GM12801 (cell line): ENCODE measurements around the gene CD44.

Source experiments
- TF ChIP-seq, protein P1 (sequence below): IDR thresholded peaks from one replicate; pipeline ENCODE4 v1.5.1; 2011; ENCODE audit warnings: control low read depth; ENCODE audit not compliant: insufficient read length; ENCODE audit errors: extremely low read depth

The CD44 gene

DNA sequence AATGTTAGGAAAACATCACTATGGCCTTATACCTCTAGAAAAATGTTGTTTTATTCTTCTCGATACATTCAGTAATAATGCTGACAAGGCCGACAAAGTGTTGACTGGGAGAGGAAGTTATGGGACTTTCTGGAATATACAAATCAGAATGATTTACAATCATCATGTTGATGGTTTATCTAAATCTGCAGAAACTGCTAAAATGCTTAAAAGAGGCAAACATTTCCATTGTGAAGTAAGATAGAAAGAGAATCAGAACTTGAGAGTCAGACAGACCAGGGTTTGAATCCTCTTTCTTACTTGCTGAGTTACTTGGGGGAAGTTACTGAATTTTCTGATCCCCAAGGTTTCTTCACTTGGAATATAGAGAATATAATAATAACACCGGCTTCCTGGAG, 89.4 kb downstream of the CD44 start:
- TF ChIP-seq, protein P1, sequence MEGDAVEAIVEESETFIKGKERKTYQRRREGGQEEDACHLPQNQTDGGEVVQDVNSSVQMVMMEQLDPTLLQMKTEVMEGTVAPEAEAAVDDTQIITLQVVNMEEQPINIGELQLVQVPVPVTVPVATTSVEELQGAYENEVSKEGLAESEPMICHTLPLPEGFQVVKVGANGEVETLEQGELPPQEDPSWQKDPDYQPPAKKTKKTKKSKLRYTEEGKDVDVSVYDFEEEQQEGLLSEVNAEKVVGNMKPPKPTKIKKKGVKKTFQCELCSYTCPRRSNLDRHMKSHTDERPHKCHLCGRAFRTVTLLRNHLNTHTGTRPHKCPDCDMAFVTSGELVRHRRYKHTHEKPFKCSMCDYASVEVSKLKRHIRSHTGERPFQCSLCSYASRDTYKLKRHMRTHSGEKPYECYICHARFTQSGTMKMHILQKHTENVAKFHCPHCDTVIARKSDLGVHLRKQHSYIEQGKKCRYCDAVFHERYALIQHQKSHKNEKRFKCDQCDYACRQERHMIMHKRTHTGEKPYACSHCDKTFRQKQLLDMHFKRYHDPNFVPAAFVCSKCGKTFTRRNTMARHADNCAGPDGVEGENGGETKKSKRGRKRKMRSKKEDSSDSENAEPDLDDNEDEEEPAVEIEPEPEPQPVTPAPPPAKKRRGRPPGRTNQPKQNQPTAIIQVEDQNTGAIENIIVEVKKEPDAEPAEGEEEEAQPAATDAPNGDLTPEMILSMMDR = no peak

DNA sequence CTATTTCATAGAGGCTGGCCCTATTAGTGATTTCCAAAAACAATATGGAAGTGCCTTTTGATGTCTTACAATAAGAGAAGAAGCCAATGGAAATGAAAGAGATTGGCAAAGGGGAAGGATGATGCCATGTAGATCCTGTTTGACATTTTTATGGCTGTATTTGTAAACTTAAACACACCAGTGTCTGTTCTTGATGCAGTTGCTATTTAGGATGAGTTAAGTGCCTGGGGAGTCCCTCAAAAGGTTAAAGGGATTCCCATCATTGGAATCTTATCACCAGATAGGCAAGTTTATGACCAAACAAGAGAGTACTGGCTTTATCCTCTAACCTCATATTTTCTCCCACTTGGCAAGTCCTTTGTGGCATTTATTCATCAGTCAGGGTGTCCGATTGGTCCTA, 91.4 kb downstream of the CD44 start:
- TF ChIP-seq, protein P1 = no peak

DNA sequence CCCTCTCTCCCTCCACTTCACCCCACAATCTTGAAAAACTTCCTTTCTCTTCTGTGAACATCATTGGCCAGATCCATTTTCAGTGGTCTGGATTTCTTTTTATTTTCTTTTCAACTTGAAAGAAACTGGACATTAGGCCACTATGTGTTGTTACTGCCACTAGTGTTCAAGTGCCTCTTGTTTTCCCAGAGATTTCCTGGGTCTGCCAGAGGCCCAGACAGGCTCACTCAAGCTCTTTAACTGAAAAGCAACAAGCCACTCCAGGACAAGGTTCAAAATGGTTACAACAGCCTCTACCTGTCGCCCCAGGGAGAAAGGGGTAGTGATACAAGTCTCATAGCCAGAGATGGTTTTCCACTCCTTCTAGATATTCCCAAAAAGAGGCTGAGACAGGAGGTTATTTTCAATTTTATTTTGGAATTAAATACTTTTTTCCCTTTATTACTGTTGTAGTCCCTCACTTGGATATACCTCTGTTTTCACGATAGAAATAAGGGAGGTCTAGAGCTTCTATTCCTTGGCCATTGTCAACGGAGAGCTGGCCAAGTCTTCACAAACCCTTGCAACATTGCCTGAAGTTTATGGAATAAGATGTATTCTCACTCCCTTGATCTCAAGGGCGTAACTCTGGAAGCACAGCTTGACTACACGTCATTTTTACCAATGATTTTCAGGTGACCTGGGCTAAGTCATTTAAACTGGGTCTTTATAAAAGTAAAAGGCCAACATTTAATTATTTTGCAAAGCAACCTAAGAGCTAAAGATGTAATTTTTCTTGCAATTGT, 92.3 kb downstream of the CD44 start:
- TF ChIP-seq, protein P1 = no peak

DNA sequence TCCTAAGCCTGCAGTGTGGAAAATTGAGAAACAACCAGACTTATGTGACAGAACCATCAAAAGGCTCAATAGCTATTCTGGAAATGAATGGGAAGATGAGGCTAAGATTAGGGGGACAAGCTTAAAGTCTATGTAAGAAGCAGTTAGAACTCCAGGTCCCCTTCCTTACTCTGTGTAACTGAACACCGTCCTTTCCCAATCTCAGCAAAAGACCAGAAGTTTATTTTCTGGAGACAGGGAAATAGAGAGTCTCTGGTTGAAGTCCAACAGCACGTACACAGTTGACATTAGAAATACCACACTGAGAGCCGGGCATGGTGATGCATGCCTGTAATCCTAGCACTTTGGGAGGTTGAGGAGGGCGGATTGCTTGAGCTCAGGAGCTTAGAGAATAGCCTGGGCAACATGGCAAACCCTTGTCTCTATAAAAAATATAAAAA, 93.9 kb downstream of the CD44 start:
- TF ChIP-seq, protein P1 = no peak

DNA sequence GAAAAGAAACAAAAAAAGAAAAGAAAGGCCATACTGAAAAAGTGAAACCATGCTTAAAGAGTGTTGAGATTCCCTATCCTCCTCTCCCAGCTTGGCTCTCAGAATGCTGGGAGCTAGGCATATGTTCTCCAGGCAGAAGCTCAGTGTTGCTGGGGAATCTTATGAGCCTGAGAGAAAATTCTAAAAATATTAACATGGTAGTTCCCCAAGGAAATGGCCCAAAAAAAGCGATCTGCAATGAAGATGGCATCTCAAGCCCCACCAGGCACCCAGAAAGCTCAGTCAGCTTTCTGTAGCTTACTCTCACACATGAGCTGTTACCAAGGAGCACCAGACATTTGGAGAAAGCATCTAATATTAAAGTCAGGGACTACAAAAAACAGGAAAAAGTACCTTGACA, 94.5 kb downstream of the CD44 start:
- TF ChIP-seq, protein P1 = no peak

DNA sequence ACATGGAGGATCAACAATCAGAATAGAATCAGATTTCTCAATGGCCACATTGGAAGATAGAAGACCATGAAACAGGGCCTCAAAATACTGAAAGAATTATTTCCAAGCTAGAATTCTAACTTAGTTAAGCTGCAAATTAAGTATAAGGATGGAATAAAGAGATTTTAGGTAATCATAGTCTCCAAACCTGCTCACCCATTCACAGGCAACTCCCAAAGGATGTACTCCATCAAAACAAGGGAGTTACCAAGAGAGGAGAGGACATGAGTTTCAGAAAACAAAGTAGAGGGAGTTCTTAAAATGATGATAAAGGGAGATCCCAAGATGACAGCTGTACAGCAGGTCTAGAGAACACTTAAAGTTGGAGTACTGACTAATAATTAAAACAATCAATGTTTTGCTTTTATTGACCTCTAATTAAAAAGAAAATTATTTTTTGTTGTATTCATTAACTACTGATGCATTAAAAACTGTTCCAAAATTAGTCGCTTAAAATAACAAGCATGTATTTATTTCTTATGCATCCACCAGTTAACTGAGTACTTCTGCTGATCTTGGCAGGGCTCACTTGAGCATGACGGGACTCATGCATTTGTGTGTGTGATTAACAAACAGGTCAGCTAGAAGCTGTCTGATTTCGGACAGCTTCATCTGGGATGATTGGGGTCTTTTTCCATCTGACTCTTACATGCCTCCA, 95.6 kb downstream of the CD44 start:
- TF ChIP-seq, protein P1 = no peak

DNA sequence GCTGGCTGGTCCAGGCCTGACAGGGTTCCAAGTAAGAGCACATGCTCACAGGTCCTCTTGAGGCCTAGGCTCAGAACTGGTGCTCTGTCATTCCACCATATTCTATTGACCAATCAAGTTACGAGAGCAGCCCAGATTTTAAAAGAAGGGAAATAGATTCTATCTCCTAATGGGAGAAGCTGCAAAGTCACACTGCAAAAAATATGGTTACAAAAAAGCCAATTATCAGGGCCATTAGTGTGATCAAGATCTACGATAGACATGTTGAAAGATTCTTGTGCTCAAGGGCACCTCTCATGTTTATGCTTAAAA, 96.1 kb downstream of the CD44 start:
- TF ChIP-seq, protein P1 = no peak
